Urinary bladder (tissue), 4 donors: ENCODE measurements around the gene SNTG2. TPM values are rescaled to one million over a fixed set of nuclear protein-coding genes. Genes with fewer than 3 reads are reported as not detected.
"Not testable (repeated sequence)": the region's sequence is repeated elsewhere in the genome, so short reads cannot be mapped to it uniquely, and the experiment has no call there.

Experiments used
- DNase-seq: peaks from one replicate; pipeline ENCODE4 v3.0.0-alpha.2; 2015; ENCODE audit errors: extremely low spot score
- H3K27ac ChIP-seq: one replicate; pipeline ENCODE4 v1.5.1; 2013; ENCODE audit warnings: low read depth, mild to moderate bottlenecking, moderate library complexity
- H3K36me3 ChIP-seq: one replicate; pipeline ENCODE4 v1.6.1; 2013; ENCODE audit warnings: mild to moderate bottlenecking, moderate library complexity; ENCODE audit not compliant: insufficient read depth
- H3K4me1 ChIP-seq: one replicate; pipeline ENCODE4 v1.6.1; 2013; ENCODE audit warnings: mild to moderate bottlenecking, moderate library complexity; ENCODE audit not compliant: insufficient read depth
- H3K4me3 ChIP-seq: one replicate; pipeline ENCODE4 v1.5.1; 2013; ENCODE audit warnings: low read depth, low read length
- WGBS: extraction: QIAGEN DNeasy Blood & Tissue Kit; methylation state at CpG from one replicate; pipeline ENCODE4 v1.1.7; 2013; 5-methylcytosine and 5-hydroxymethylcytosine counted together
- polyA plus RNA-seq: library from polyadenylated mRNA; stranded (reverse); fragments of 200-250 nt; gene quantifications from one replicate; pipeline ENCODE4 v1.2.3, GENCODE V29; 2013
- total RNA-seq: library from RNA; depleted of rRNA; stranded (reverse); fragments of >200 nt; gene quantifications from one replicate; pipeline ENCODE4 v1.2.3, GENCODE V29; 2014
- donor health status: healthy with polysubstance abuse.
- donor health status: healthy.

The SNTG2 gene
- total and polyA plus RNA-seq, 2 donors, result 0.69 to 1.6 TPM

- WGBS, result 81% methylated on average over 10 of the region's 10 CpGs
- no peak overlapping the region for H3K27ac ChIP-seq
- H3K36me3 ChIP-seq, result no peaks in the 10 kb centered on the region
- no peak overlapping the region for H3K4me3 ChIP-seq
- H3K4me1 ChIP-seq, result no peaks in the 10 kb centered on the region
- no peak for DNase-seq
Observed at GRCh38 chr2:1369905-1370304, 419.3 kb downstream of the SNTG2 start.

GRCh38 chr2:1370461-1370860 lies 419.8 kb downstream of the SNTG2 start:
- no peak for DNase-seq
- Histone ChIP-seq H3K27ac (no peak overlapping the region), H3K36me3 (no peaks in the 10 kb centered on the region), H3K4me3 (no peak overlapping the region), H3K4me1 (no peaks in the 10 kb centered on the region)
- WGBS, result 65% methylated on average over 4 of the region's 4 CpGs

GRCh38 chr2:1371082-1371481 lies 420.4 kb downstream of the SNTG2 start:
- Histone ChIP-seq H3K4me3 (no peak overlapping the region), H3K4me1 (no peaks in the 10 kb centered on the region), H3K27ac (no peak overlapping the region), H3K36me3 (no peaks in the 10 kb centered on the region)
- DNase-seq, result no peak
- 68% methylated on average over 11 of the region's 11 CpGs for WGBS

- WGBS, result 76% methylated on average over 12 of the region's 12 CpGs
- no peak overlapping the region for H3K4me3 ChIP-seq
- no peak overlapping the region for H3K27ac ChIP-seq
Observed at GRCh38 chr2:1373830-1374229, 423.2 kb downstream of the SNTG2 start.

GRCh38 chr2:1374287-1374686 lies 423.6 kb downstream of the SNTG2 start:
- Histone ChIP-seq H3K36me3 (no peaks in the 10 kb centered on the region), H3K27ac (no peak overlapping the region), H3K4me1 (no peaks in the 10 kb centered on the region), H3K4me3 (no peak overlapping the region)
- 76% methylated on average over 11 of the region's 11 CpGs for WGBS
- no peak for DNase-seq

More at GRCh38 chr2:1373830-1374229, 423.2 kb downstream of the SNTG2 start:
- Histone ChIP-seq H3K36me3 (no peaks in the 10 kb centered on the region), H3K4me1 (no peaks in the 10 kb centered on the region)
- DNase-seq, result no peak

- H3K4me1 ChIP-seq, result no peaks in the 10 kb centered on the region
- 85% methylated on average over 14 of the region's 14 CpGs for WGBS
- no peak overlapping the region for H3K4me3 ChIP-seq
Observed at GRCh38 chr2:1375794-1376193, 425.1 kb downstream of the SNTG2 start.

GRCh38 chr2:1377473-1377872 lies 426.8 kb downstream of the SNTG2 start:
- no peaks in the 10 kb centered on the region for H3K36me3 ChIP-seq
- H3K4me1 ChIP-seq, result no peaks in the 10 kb centered on the region
- no peak overlapping the region for H3K27ac ChIP-seq
- no peak for DNase-seq
- WGBS, result 81% methylated on average over 6 of the region's 6 CpGs
- H3K4me3 ChIP-seq, result no peak overlapping the region

More at GRCh38 chr2:1375794-1376193, 425.1 kb downstream of the SNTG2 start:
- Histone ChIP-seq H3K27ac (no peak overlapping the region), H3K36me3 (no peaks in the 10 kb centered on the region)
- no peak for DNase-seq

- H3K4me3 ChIP-seq, result no peak overlapping the region
- 87% methylated on average over 17 of the region's 17 CpGs for WGBS
Observed at GRCh38 chr2:1378456-1379150, 428.0 kb downstream of the SNTG2 start.

GRCh38 chr2:1381644-1382043 lies 431.0 kb downstream of the SNTG2 start:
- no peak overlapping the region for H3K27ac ChIP-seq
- no peak for DNase-seq
- no peaks in the 10 kb centered on the region for H3K36me3 ChIP-seq
- 80% methylated on average over 3 of the region's 3 CpGs for WGBS
- no peaks in the 10 kb centered on the region for H3K4me1 ChIP-seq
- no peak overlapping the region for H3K4me3 ChIP-seq

More at GRCh38 chr2:1378456-1379150, 428.0 kb downstream of the SNTG2 start:
- no peak overlapping the region for H3K27ac ChIP-seq
- H3K4me1 ChIP-seq, result no peaks in the 10 kb centered on the region
- DNase-seq, result no peak
- H3K36me3 ChIP-seq, result no peaks in the 10 kb centered on the region

GRCh38 chr2:1387954-1388725 lies 437.5 kb downstream of the SNTG2 start:
- not testable (repeated sequence) for H3K36me3 ChIP-seq, DNase-seq, H3K27ac ChIP-seq, H3K4me1 ChIP-seq, H3K4me3 ChIP-seq
- WGBS, result 69% methylated on average over 18 of the region's 18 CpGs

- not testable (repeated sequence) for DNase-seq, H3K4me1 ChIP-seq, H3K4me3 ChIP-seq, H3K36me3 ChIP-seq, H3K27ac ChIP-seq
- 85% methylated on average over 6 of the region's 6 CpGs for WGBS
Observed at GRCh38 chr2:1390118-1390517, 439.5 kb downstream of the SNTG2 start.

- Histone ChIP-seq H3K4me1 (no peaks in the 10 kb centered on the region), H3K36me3 (no peaks in the 10 kb centered on the region), H3K4me3 (no peak overlapping the region), H3K27ac (no peak overlapping the region)
- 89% methylated on average over 2 of the region's 2 CpGs for WGBS
- no peak for DNase-seq
Observed at GRCh38 chr2:1393321-1393720, 442.7 kb downstream of the SNTG2 start.

- Histone ChIP-seq H3K36me3 (no peaks in the 10 kb centered on the region), H3K4me3 (no peak overlapping the region), H3K27ac (no peak overlapping the region), H3K4me1 (no peaks in the 10 kb centered on the region)
- no peak for DNase-seq
- WGBS, result 80% methylated on average over 7 of the region's 7 CpGs
Observed at GRCh38 chr2:1394709-1395408, 444.2 kb downstream of the SNTG2 start.

GRCh38 chr2:1397350-1397749 lies 446.7 kb downstream of the SNTG2 start:
- 51% methylated on average over 4 of the region's 4 CpGs for WGBS
- Histone ChIP-seq H3K27ac (no peak overlapping the region), H3K36me3 (no peaks in the 10 kb centered on the region), H3K4me3 (no peak overlapping the region), H3K4me1 (no peaks in the 10 kb centered on the region)
- no peak for DNase-seq
